ENCODE results near the gene SLC43A1.

The SLC43A1 gene

DNA sequence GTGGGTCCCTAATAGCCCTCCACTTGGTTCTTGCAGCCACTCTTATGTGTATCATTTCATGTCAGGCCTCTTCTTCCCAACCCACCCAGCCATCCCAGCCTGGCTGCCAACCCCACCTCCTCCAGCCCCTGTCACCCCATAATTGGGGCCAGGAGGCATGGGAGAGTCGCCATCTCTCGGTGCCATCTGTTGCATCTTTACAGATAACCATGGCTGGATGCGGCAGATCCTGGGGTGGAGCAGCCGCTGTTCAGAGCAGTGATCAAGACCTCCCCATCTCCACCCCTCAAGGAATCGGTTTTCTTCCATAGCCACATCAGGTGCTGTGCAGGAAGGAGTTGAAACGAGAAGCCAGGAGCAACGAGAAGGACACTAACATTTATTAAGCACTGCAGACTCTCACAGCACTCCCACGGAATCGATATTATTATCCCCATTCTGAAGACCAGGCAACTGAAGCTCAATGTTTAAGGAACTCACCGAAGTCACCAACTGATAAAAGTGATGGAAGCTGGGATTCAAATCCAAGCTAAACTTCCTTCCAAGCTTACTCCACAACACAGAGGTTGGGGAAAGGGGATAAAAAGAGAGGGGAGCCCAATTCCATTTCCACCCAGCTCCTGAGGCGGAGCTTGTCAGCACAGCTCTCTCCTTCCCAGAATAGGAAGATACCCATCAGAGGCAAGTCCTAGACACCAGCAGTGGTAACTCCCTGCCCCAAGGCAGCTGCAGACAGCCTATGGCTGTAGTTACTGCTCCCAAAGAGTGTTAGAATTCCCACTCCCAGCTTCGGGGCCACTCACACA, 2.7 kb downstream of the SLC43A1 start:
- peaks cover 36% of the 10 kb centered on the region for H3K4me1 Mint-ChIP-seq (ENCODE audit: low read depth)
- H3K27ac Mint-ChIP-seq, result peak overlapping the region; percentile 78
- peak overlapping the region; percentile 96 for H3K4me3 Mint-ChIP-seq
- H3K36me3 Mint-ChIP-seq, result no peaks in the 10 kb centered on the region
- H3K27me3 Mint-ChIP-seq, result no peaks in the 10 kb centered on the region
- no peaks in the 10 kb centered on the region for H3K9me3 Mint-ChIP-seq (ENCODE audit: low read depth)

DNA sequence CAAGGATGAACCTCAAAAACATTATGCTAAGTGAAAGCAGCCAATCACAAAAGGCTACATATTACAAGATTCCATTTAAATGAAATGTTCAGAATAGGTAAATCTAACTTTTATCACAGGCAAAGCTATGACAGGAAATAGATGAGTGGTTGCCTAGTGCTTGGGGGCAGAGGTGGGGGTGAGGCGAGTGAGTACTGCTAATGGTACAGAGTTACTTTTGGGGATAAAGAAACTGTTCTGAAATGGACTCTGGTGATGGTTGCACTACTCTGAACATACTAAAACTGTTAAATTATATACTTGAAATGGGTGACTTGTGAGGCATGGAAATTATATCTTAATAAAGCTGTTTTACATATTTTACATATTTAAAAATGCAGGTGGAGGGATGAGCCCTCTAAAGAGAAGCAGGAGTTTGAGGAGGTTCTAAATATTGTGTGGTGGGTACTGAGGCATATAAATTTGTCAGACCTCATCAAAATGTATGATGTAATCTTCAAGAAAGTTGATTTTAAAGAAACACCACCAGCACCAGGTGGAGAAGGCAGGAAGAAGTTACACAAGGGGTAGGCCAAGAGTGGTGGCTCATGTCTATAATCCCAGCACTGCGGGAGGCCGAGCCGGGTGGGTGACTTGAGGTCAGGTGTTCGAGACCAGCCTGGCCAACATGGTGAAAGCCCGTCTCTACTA, 3.6 kb downstream of the SLC43A1 start:
- peak overlapping the region; percentile 57 for H3K4me3 Mint-ChIP-seq
- H3K36me3 Mint-ChIP-seq, result no peaks in the 10 kb centered on the region
- no peaks in the 10 kb centered on the region for H3K9me3 Mint-ChIP-seq (ENCODE audit: low read depth)
- H3K4me1 Mint-ChIP-seq (ENCODE audit: low read depth), result peaks cover 36% of the 10 kb centered on the region
- H3K27me3 Mint-ChIP-seq, result no peaks in the 10 kb centered on the region
- peak overlapping the region; percentile 78 for H3K27ac Mint-ChIP-seq

DNA sequence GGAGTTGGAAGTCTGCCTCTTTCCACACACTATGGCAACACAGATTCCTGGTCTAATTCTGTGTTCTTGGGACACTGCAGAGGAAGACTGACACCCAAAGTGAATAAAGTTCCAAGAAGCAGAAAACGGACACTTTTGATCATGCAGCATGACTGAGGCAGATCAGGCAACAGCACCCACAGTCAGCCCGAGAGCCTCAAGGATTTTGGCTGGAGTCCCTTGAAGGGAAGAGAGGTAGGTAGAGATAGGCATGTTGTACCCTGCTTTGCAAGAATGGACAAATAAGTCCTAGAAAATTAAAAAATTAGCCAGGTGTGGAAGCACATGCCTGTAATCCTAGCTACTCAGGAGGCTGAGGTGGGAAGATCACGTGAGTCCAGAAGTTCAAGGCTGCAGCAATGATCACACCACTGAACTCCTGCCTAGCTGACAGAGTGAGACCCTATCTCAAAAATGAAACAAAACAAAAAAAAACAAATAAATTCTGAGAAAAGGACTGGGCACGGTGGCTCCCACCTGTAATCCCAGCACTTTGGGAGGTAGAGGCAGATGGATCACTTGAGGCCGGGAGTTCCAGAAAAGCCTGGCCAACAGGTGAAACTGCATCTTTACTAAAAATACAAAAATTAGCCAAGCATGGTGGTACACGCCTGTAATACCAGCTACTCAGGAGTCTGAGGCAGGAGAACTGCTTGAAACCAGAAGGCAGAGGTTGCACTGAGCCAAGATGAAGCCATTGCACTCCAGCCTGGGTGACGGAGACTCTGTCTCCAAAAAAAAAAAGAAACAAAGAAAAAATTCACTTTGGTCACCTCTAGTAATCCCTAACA, 6.9 kb downstream of the SLC43A1 start:
- no peaks in the 10 kb centered on the region for H3K9me3 Mint-ChIP-seq (ENCODE audit: low read depth)

DNA sequence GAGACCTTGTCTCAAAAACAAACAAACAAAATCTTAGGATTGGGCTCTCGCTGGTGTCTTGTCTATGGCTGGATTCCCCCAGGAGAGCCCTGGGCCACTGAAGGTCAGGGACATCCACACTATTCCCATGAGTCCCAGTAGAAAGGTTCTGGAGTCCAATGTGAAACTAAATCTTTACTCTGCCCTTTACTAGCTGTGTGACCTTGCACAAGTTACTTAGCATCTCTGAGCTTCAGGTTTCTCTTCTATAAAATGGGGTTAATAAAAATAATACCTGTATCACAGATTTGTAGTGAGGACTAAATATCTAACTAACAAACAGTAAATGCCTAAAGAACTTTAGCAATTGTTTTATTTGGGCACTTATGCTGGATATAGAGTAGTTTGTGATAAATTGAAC, 9.0 kb downstream of the SLC43A1 start:
- Mint-ChIP-seq H3K27me3 (no peaks in the 10 kb centered on the region), H3K9me3 (ENCODE audit: low read depth) (no peaks in the 10 kb centered on the region), H3K4me1 (ENCODE audit: low read depth) (peaks cover 5% of the 10 kb centered on the region)

More for the DNA sequence above, 6.9 kb downstream of the SLC43A1 start:
- Mint-ChIP-seq H3K27ac (no peak overlapping the region), H3K4me1 (ENCODE audit: low read depth) (peaks cover 25% of the 10 kb centered on the region), H3K36me3 (peaks cover 3% of the 10 kb centered on the region), H3K27me3 (no peaks in the 10 kb centered on the region), H3K4me3 (no peak overlapping the region)

DNA sequence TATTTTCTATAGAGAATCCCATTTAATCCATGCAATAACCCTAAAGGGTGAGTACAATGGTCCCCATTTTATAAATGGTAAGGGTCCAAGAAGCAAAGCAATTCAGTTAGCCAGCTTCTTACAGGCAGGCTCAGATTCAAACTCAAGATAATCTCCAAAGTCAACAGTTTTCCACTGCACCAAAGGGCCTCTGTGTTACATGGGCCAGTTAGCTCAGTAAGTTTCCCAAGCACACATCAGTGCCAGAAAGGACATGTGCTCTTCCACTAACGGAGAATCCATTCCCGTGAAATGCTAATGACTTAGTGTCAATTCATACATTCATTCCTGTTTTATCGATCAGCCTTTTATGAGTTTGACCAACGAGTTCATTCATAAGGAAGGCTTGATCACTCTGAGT, 11.0 kb downstream of the SLC43A1 start:
- Mint-ChIP-seq H3K36me3 (peaks cover 10% of the 10 kb centered on the region), H3K27ac (peak overlapping the region; percentile 16), H3K4me1 (ENCODE audit: low read depth) (peaks cover 6% of the 10 kb centered on the region), H3K27me3 (no peaks in the 10 kb centered on the region), H3K9me3 (ENCODE audit: low read depth) (no peaks in the 10 kb centered on the region), H3K4me3 (no peak overlapping the region)

More for the DNA sequence above, 9.0 kb downstream of the SLC43A1 start:
- H3K36me3 Mint-ChIP-seq, result peaks cover 3% of the 10 kb centered on the region
- H3K27ac Mint-ChIP-seq, result no peak overlapping the region
- H3K4me3 Mint-ChIP-seq, result no peak overlapping the region

GRCh38 chr11:57502870-57503269, 12.6 kb downstream of the SLC43A1 start:
- Mint-ChIP-seq H3K4me3 (no peak overlapping the region), H3K27me3 (no peaks in the 10 kb centered on the region), H3K9me3 (ENCODE audit: low read depth) (no peaks in the 10 kb centered on the region), H3K36me3 (peaks cover 10% of the 10 kb centered on the region), H3K4me1 (ENCODE audit: low read depth) (peaks cover 6% of the 10 kb centered on the region), H3K27ac (no peak overlapping the region)

- Mint-ChIP-seq H3K27me3 (no peaks in the 10 kb centered on the region), H3K4me3 (no peak overlapping the region), H3K27ac (no peak overlapping the region), H3K9me3 (ENCODE audit: low read depth) (no peaks in the 10 kb centered on the region), H3K4me1 (ENCODE audit: low read depth) (peaks cover 6% of the 10 kb centered on the region), H3K36me3 (peaks cover 10% of the 10 kb centered on the region)
Measured at GRCh38 chr11:57502376-57502775, 13.1 kb downstream of the SLC43A1 start.

- H3K36me3 Mint-ChIP-seq, result peaks cover 10% of the 10 kb centered on the region
- no peak overlapping the region for H3K27ac Mint-ChIP-seq
- H3K4me3 Mint-ChIP-seq, result no peak overlapping the region
- H3K4me1 Mint-ChIP-seq (ENCODE audit: low read depth), result peaks cover 6% of the 10 kb centered on the region
- no peaks in the 10 kb centered on the region for H3K27me3 Mint-ChIP-seq
- no peaks in the 10 kb centered on the region for H3K9me3 Mint-ChIP-seq (ENCODE audit: low read depth)
Measured at GRCh38 chr11:57501953-57502352, 13.5 kb downstream of the SLC43A1 start.

- peaks cover 10% of the 10 kb centered on the region for H3K36me3 Mint-ChIP-seq
- H3K4me1 Mint-ChIP-seq (ENCODE audit: low read depth), result peaks cover 6% of the 10 kb centered on the region
- no peak overlapping the region for H3K27ac Mint-ChIP-seq
- H3K4me3 Mint-ChIP-seq, result no peak overlapping the region
- H3K27me3 Mint-ChIP-seq, result no peaks in the 10 kb centered on the region
- no peaks in the 10 kb centered on the region for H3K9me3 Mint-ChIP-seq (ENCODE audit: low read depth)
Measured at GRCh38 chr11:57500926-57501325, 14.6 kb downstream of the SLC43A1 start.

DNA sequence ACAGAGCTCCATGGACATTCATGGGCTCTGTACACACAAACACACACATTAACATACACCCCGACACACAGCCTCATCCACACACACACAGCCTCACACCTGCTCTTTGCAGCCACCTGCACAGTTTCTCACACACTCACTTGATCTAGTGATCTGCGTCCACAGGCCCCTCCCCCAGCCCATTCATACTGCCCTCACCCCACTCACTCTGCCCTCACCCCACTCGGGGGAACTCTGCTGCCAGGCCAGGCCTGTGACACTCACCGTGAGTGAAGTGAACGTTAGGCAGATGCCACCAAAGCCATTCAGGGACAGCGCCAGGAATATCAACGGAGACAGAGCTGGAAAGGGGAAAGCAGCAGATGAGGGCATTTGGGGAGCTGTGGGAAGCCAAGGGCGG, 15.0 kb downstream of the SLC43A1 start:
- peaks cover 6% of the 10 kb centered on the region for H3K4me1 Mint-ChIP-seq (ENCODE audit: low read depth)
- no peaks in the 10 kb centered on the region for H3K27me3 Mint-ChIP-seq
- peaks cover 10% of the 10 kb centered on the region for H3K36me3 Mint-ChIP-seq
- no peak overlapping the region for H3K27ac Mint-ChIP-seq
- H3K4me3 Mint-ChIP-seq, result no peak overlapping the region
- no peaks in the 10 kb centered on the region for H3K9me3 Mint-ChIP-seq (ENCODE audit: low read depth)

DNA sequence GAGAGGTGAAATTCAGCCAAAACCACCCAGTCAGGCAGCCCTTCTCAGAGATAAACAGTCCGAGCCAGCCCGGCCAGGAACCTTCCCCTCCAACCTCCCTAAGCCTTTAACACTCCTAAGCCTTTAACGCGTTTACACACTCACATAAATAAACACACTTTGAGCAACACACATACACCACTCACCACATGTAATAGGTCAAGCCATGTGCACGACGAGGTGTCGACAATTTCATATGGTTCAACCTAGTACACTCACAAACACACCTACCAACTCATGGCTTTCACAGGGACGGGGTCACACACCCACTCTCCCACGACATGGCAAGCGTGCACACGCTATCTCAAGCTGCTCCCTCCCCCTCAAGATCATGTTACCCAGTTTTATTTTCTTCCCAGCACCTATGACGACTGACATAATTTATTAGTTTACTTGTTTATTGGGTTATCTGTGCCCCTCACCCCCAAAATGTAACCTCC, 15.5 kb downstream of the SLC43A1 start:
- Mint-ChIP-seq H3K4me3 (no peak overlapping the region), H3K36me3 (peaks cover 10% of the 10 kb centered on the region), H3K9me3 (ENCODE audit: low read depth) (no peaks in the 10 kb centered on the region), H3K4me1 (ENCODE audit: low read depth) (peaks cover 6% of the 10 kb centered on the region), H3K27me3 (no peaks in the 10 kb centered on the region), H3K27ac (no peak overlapping the region)

- peaks cover 10% of the 10 kb centered on the region for H3K36me3 Mint-ChIP-seq
- H3K4me1 Mint-ChIP-seq (ENCODE audit: low read depth), result peaks cover 6% of the 10 kb centered on the region
- H3K4me3 Mint-ChIP-seq, result no peak overlapping the region
- H3K9me3 Mint-ChIP-seq (ENCODE audit: low read depth), result no peaks in the 10 kb centered on the region
- H3K27ac Mint-ChIP-seq, result no peak overlapping the region
- H3K27me3 Mint-ChIP-seq, result no peaks in the 10 kb centered on the region
Measured at GRCh38 chr11:57499413-57499982, 16.0 kb downstream of the SLC43A1 start.

DNA sequence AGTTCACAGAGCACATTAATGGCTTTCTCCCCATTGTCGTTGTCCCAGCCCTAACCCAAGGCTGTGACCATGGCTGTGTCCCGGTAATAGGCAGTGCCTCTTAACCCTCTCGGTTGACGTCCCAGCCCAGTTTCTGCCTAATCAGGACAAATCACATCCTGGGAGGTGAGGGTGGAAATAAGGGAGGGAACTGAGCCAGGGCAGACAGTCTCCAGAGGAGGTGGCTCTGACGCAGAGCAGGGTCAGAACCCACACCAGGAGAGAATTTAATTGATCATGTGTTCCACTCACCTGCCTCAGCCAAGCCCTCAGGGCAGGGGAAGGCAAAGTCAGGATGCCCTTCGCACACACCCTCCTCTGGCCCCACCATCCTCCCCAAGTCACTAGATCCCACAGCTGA, 17.0 kb downstream of the SLC43A1 start:
- Mint-ChIP-seq H3K27me3 (no peaks in the 10 kb centered on the region), H3K27ac (no peak overlapping the region), H3K36me3 (peaks cover 7% of the 10 kb centered on the region), H3K9me3 (ENCODE audit: low read depth) (no peaks in the 10 kb centered on the region), H3K4me3 (no peak overlapping the region), H3K4me1 (ENCODE audit: low read depth) (peaks cover 12% of the 10 kb centered on the region)

GRCh38 chr11:57497303-57498247, 17.9 kb downstream of the SLC43A1 start:
- Mint-ChIP-seq H3K9me3 (ENCODE audit: low read depth) (no peaks in the 10 kb centered on the region), H3K36me3 (peaks cover 7% of the 10 kb centered on the region), H3K27ac (no peak overlapping the region), H3K4me3 (no peak overlapping the region), H3K27me3 (no peaks in the 10 kb centered on the region), H3K4me1 (ENCODE audit: low read depth) (peaks cover 14% of the 10 kb centered on the region)

All from activated naive CD8-positive, alpha-beta T cell (primary cell).